Naive thymus-derived CD4-positive, alpha-beta T cell (primary cell): ENCODE results near the gene SMG9. TPM values are rescaled to one million over a fixed set of nuclear protein-coding genes. Genes with fewer than 3 reads are reported as not detected.
A peak's percentile ranks its signal among the peaks of the same experiment; 100 is the strongest.

Source experiments
- ATAC-seq: fragments of 150-1000 bp; cut with Tn5 transposase; 2 replicates; pipeline ENCODE4 v1.10.0; 2021; ENCODE audit warnings: mild to moderate bottlenecking, moderate library complexity
- CTCF ChIA-PET: fragments of 350-600 bp; sonication (Branson Sonifier 250); formaldehyde crosslinking; loops from one replicate; lab custom pipeline; 2021; ENCODE audit warnings: antibody characterized with exemption; lab: Charles Lee
- POLR2A ChIA-PET: fragments of 350-600 bp; sonication (Branson Sonifier 250); formaldehyde crosslinking; loops from one replicate; lab custom pipeline; 2021; ENCODE audit warnings: antibody characterized with exemption, inconsistent platforms; lab: Charles Lee
- DNase-seq, 9 donors: peaks; one replicate each; pipeline versions ENCODE4 v3.0.0 to v3.0.0-alpha.2; 2020 to 2022; ENCODE audit warnings: mixed read lengths in 1 of 9
- H3K27ac ChIP-seq: one replicate; pipeline ENCODE4 v1.7.0; 2013; ENCODE audit warnings: mild to moderate bottlenecking, low read depth, low read length, moderate library complexity
- H3K27me3 ChIP-seq, 2 donors: one replicate each; pipeline ENCODE4 v1.7.0; 2013; ENCODE audit warnings: low read length in 2 of 2, mild to moderate bottlenecking in 2 of 2, moderate library complexity in 2 of 2; ENCODE audit not compliant: control insufficient read depth in 2 of 2, insufficient read depth in 2 of 2
- H3K36me3 ChIP-seq, 3 experiments: 1 replicate in 2 of 3; 2 replicates in 1 of 3; pipeline ENCODE4 v1.7.0; 2013; ENCODE audit warnings: low read length in 3 of 3, mild to moderate bottlenecking in 3 of 3, moderate library complexity in 1 of 3; ENCODE audit not compliant: insufficient read depth in 3 of 3, control insufficient read depth in 2 of 3
- H3K4me1 ChIP-seq, 2 donors: one replicate each; pipeline ENCODE4 v1.7.0; 2013; ENCODE audit warnings: low read length in 2 of 2, mild to moderate bottlenecking in 2 of 2, moderate library complexity in 1 of 2; ENCODE audit not compliant: control insufficient read depth in 2 of 2, insufficient read depth in 2 of 2
- H3K4me3 ChIP-seq: 2 replicates; pipeline ENCODE4 v1.7.0; 2013; ENCODE audit warnings: mild to moderate bottlenecking, low read length
- H3K9me3 ChIP-seq, 3 experiments: 1 replicate in 2 of 3; 2 replicates in 1 of 3; pipeline ENCODE4 v1.7.0; 2013; ENCODE audit warnings: low read length in 3 of 3; ENCODE audit not compliant: control insufficient read depth in 2 of 3
- H3K27ac Mint-ChIP-seq, 9 donors: one replicate each; pipeline ENCODE4 v1.8.0; 2020 to 2022; ENCODE audit warnings: mixed read lengths in 9 of 9, mild to moderate bottlenecking in 8 of 9, moderate library complexity in 5 of 9, inconsistent platforms in 2 of 9
- H3K27me3 Mint-ChIP-seq, 5 donors: one replicate each; pipeline ENCODE4 v1.8.0; 2021 to 2022; ENCODE audit warnings: mixed read lengths in 5 of 5, mild to moderate bottlenecking in 1 of 5
- H3K36me3 Mint-ChIP-seq, 5 donors: one replicate each; pipeline ENCODE4 v1.8.0; 2020 to 2022; ENCODE audit warnings: mixed read lengths in 5 of 5, mild to moderate bottlenecking in 3 of 5, inconsistent platforms in 1 of 5
- H3K4me1 Mint-ChIP-seq, 7 donors: one replicate each; pipeline ENCODE4 v1.8.0; 2020 to 2022; ENCODE audit warnings: mixed read lengths in 7 of 7, mild to moderate bottlenecking in 3 of 7, inconsistent platforms in 1 of 7
- H3K4me3 Mint-ChIP-seq, 10 donors: one replicate each; pipeline ENCODE4 v1.8.0; 2020 to 2022; ENCODE audit warnings: mild to moderate bottlenecking in 10 of 10, mixed read lengths in 10 of 10, moderate library complexity in 6 of 10, inconsistent platforms in 2 of 10
- H3K9me3 Mint-ChIP-seq, 11 donors: one replicate each; pipeline ENCODE4 v1.8.0; 2020 to 2022; ENCODE audit warnings: mixed read lengths in 11 of 11, mild to moderate bottlenecking in 4 of 11, inconsistent platforms in 1 of 11, moderate library complexity in 1 of 11
- intact Hi-C, 2 donors: fragments of 100-400 bp; cut with micrococcal nuclease; formaldehyde crosslinking; loops; one replicate each; pipeline ENCODE4 v1.15.1; 2023
- polyA plus RNA-seq, 2 donors: library from polyadenylated mRNA; unstranded; fragments of 300-500 nt; fragmentation: Illumina TruSeq; gene quantifications; one replicate each; pipeline ENCODE4 v1.2.3, GENCODE V29; 2021
- total RNA-seq, 6 experiments: library from RNA in 5 of 6; stranded (reverse) in 5 of 6; gene quantifications; 1 replicate in 5 of 6; 2 replicates in 1 of 6; pipeline ENCODE4 v1.2.3 and lab custom pipeline; 2021 to 2026

Gene SMG9
- total and polyA plus RNA-seq, 7 experiments from 2014 or later, result 7.9 to 75.9 (median 50.5) TPM

DNA sequence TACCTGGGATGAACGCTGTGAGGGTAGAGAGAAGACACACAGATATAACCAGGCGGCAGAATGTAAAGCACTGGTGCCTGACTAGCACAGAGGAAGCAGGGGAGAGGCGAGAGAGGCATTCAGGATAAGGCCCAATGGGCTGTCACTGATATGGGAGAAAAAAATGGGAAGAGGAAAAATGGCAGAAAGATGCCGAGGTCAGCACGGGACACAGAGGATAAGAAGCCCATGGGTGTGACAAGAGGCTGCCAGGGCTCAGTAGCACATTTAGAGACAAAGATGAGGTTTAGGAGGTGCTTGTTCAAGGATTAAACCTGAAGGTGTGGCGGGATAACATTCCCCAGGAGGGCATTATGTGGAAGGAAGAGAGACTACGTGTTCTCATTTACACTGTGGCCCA is 5.6 kb downstream of the SMG9 start:
- H3K36me3 ChIP-seq, result peaks cover 6 to 72% (median 11%) of the 10 kb centered on the region in 3 experiments
- no peaks in the 10 kb centered on the region for H3K9me3 ChIP-seq
- intact Hi-C loops, result no loop called here
- H3K4me3 ChIP-seq, result no peak overlapping the region
- CTCF ChIA-PET, result interaction anchor here (1.3 kb wide), 1 partner anchor 30 kb away, joined by 3 read pairs; no protein-coding TSS in a partner anchor
- DNase-seq (no peak), ATAC-seq (no peak)
- H3K4me3 Mint-ChIP-seq, result no peak overlapping the region
- peaks cover 20% of the 10 kb centered on the region in 2 donors for H3K4me1 ChIP-seq
- POLR2A ChIA-PET, result no interaction called here
- H3K27ac ChIP-seq, result no peak overlapping the region
- no peaks in the 10 kb centered on the region for H3K27me3 ChIP-seq
- peaks cover 10 to 41% (median 37%) of the 10 kb centered on the region in 7 donors for H3K4me1 Mint-ChIP-seq
- peaks cover 17 to 51% (median 27%) of the 10 kb centered on the region in 5 donors for H3K36me3 Mint-ChIP-seq
- H3K27me3 Mint-ChIP-seq, result no peaks in the 10 kb centered on the region
- peak overlapping the region in 6 of 9 donors; percentile 11 to 87 (median 56) for H3K27ac Mint-ChIP-seq
- H3K9me3 Mint-ChIP-seq, result no peaks in the 10 kb centered on the region

DNA sequence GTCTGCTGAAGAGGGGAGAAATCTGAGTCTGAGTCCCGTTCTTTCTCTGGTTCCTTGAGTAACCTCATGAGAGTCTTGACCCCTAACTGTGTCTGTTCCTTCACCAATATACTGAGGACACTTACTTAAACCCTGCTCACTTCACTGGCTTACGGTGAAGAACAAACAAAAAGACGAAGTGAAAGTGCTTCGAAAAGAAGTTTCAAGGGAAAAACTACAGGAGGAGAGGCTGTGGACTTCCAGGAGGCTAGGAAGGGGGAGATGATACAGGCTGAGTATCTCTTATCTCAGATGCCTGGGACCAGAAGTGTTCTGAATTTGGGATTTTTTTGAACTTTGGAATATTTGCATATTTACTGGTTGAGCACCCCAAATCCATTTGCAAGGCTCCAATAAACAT is 6.1 kb downstream of the SMG9 start:
- ATAC-seq (no peak), DNase-seq (no peak)
- Mint-ChIP-seq H3K4me3 (no peak overlapping the region), H3K4me1 (peaks cover 7 to 36% (median 33%) of the 10 kb centered on the region in 7 donors), H3K9me3 (no peaks in the 10 kb centered on the region), H3K27me3 (no peaks in the 10 kb centered on the region), H3K36me3 (peaks cover 17 to 55% (median 31%) of the 10 kb centered on the region in 5 donors), H3K27ac (peak overlapping the region in 5 of 9 donors; percentile 42 to 87 (median 60))
- no peak overlapping the region for H3K4me3 ChIP-seq
- POLR2A ChIA-PET, result no interaction called here
- CTCF ChIA-PET, result interaction anchor here (1.6 kb wide), 1 partner anchor 61 kb away, joined by 4 read pairs; no protein-coding TSS in a partner anchor
- no peak overlapping the region for H3K27ac ChIP-seq
- H3K4me1 ChIP-seq, result peaks cover 16 to 17% of the 10 kb centered on the region in 2 donors
- intact Hi-C loops, result no loop called here
- H3K27me3 ChIP-seq, result no peaks in the 10 kb centered on the region
- no peaks in the 10 kb centered on the region for H3K9me3 ChIP-seq
- H3K36me3 ChIP-seq, result peaks cover 6 to 77% (median 13%) of the 10 kb centered on the region in 3 experiments

DNA sequence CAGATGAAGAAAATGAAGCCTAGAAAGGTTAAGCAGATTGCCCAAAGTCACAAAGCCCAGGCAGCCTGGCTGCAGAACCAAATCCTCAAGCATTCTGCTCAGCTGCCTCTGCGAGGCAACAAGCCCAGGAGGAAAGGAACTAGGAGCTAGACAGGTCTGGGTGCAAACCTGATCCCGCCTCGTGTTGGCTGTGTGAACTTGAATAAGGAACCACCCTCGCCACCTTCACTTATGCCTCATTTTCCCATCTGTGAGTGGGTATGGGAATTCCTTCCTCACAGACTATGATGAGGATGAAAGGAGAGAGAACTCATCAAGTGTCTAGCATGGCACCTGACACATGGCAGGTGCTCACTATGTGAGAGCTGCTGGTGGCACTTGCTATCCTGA is 6.6 kb downstream of the SMG9 start:
- Histone ChIP-seq H3K4me3 (no peak overlapping the region), H3K36me3 (peaks cover 7 to 82% (median 18%) of the 10 kb centered on the region in 3 experiments), H3K9me3 (no peaks in the 10 kb centered on the region), H3K27ac (peak overlapping the region; percentile 7), H3K4me1 (peaks cover 11 to 12% of the 10 kb centered on the region in 2 donors), H3K27me3 (no peaks in the 10 kb centered on the region)
- ChIA-PET POLR2A (interaction anchor here (0.5 kb wide), 1 partner anchor 36 kb away, joined by 3 read pairs; no protein-coding TSS in a partner anchor), CTCF (interaction anchor here (1.6 kb wide), 1 partner anchor 62 kb away, joined by 4 read pairs; no protein-coding TSS in a partner anchor)
- Mint-ChIP-seq H3K27me3 (no peaks in the 10 kb centered on the region), H3K9me3 (no peaks in the 10 kb centered on the region), H3K36me3 (peaks cover 17 to 55% (median 33%) of the 10 kb centered on the region in 5 donors), H3K4me3 (no peak overlapping the region), H3K27ac (peak overlapping the region in 6 of 9 donors; percentile 6 to 87 (median 51)), H3K4me1 (peaks cover 7 to 35% (median 28%) of the 10 kb centered on the region in 7 donors)
- DNase-seq, result no peak
- intact Hi-C loops, result no loop called here
- no peak for ATAC-seq

DNA sequence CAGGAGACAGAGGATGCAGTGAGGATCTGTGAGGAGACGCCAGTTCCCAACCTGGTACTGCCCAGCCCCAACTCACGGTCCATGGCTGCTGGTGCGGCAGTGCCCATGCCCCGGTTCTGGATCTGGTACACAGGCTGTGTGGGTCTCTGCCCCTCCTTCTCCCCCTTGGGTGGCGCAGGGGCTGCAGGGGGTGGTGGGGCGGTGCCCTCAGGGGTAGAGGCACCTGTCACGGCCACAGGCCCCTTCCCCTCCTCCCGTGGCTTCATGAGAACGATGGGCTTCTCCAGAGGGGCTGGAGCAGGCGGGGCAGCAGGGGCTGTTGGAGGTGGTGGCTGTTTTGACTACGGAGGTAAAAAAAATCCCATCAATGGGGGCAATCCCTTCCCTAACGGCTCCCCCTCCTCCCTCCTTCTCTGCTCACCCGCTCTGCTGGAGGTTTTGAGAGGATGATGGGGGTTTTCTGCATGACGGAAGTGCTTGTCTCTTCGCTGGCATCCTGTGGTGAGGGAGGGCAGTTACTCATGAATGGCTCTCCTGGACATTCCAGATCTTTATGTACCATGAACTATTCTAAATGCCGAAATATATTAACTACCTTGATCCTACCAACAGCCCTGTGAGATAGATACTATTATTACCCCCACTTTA is 7.1 kb downstream of the SMG9 start:
- ChIA-PET CTCF (interaction anchor here (1.6 kb wide), 1 partner anchor 62 kb away, joined by 4 read pairs; no protein-coding TSS in a partner anchor), POLR2A (interaction anchor here (0.5 to 1.0 kb wide), 2 partner anchors 32 to 37 kb away, joined by 3 read pairs; no protein-coding TSS in a partner anchor)
- H3K4me1 ChIP-seq, result peaks cover 7 to 8% of the 10 kb centered on the region in 2 donors
- Mint-ChIP-seq H3K9me3 (peaks cover 0 to 1% (median 0%) of the 10 kb centered on the region in 11 donors), H3K27me3 (no peaks in the 10 kb centered on the region), H3K4me3 (no peak overlapping the region), H3K27ac (peak overlapping the region in 7 of 9 donors; percentile 6 to 87 (median 42)), H3K36me3 (peaks cover 17 to 60% (median 36%) of the 10 kb centered on the region in 5 donors), H3K4me1 (peaks cover 7 to 30% (median 23%) of the 10 kb centered on the region in 7 donors)
- peaks cover 10 to 86% (median 21%) of the 10 kb centered on the region in 3 experiments for H3K36me3 ChIP-seq
- no peak overlapping the region for H3K4me3 ChIP-seq
- intact Hi-C loops, result no loop called here
- DNase-seq (no peak), ATAC-seq (no peak)
- H3K27ac ChIP-seq, result peak overlapping the region; percentile 7
- H3K9me3 ChIP-seq, result no peaks in the 10 kb centered on the region
- H3K27me3 ChIP-seq, result no peaks in the 10 kb centered on the region

DNA sequence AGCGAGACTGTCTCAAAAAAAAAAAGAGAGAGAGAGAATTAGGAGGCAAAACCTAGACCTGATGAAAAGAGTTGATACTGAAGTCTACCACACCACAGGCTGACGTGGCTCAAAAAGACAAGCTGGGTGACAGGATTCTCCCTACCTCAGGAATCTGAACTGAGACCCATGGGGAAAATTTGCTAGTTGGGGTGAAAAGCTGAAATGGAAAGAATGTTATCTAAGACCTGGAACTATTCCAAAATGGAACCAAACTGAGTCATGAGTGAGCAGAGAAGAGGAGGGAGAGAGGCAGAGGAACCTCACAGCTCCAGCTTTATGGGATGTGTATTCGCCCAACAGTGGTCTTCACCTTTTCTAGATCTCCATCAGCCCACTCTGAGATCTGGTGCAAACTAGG is 11.7 kb downstream of the SMG9 start:
- Histone ChIP-seq H3K4me3 (no peak overlapping the region), H3K36me3 (peaks cover 19 to 94% (median 32%) of the 10 kb centered on the region in 3 experiments), H3K27ac (no peak overlapping the region), H3K9me3 (no peaks in the 10 kb centered on the region), H3K4me1 (no peaks in the 10 kb centered on the region), H3K27me3 (no peaks in the 10 kb centered on the region)
- CTCF ChIA-PET, result interaction anchor here (0.9 to 1.7 kb wide), 2 partner anchors 42 to 66 kb away, joined by 3 to 6 read pairs; no protein-coding TSS in a partner anchor
- no peak overlapping the region for H3K27ac Mint-ChIP-seq
- peaks cover 0 to 3% (median 0%) of the 10 kb centered on the region in 11 donors for H3K9me3 Mint-ChIP-seq
- ATAC-seq, result no peak
- peak overlapping the region in 1 of 10 donors; percentile 19 for H3K4me3 Mint-ChIP-seq
- H3K36me3 Mint-ChIP-seq, result peaks cover 15 to 75% (median 45%) of the 10 kb centered on the region in 5 donors
- intact Hi-C loops, result no loop called here
- POLR2A ChIA-PET, result no interaction called here
- no peak for DNase-seq
- no peaks in the 10 kb centered on the region for H3K27me3 Mint-ChIP-seq
- peaks cover 6 to 32% (median 13%) of the 10 kb centered on the region in 7 donors for H3K4me1 Mint-ChIP-seq

DNA sequence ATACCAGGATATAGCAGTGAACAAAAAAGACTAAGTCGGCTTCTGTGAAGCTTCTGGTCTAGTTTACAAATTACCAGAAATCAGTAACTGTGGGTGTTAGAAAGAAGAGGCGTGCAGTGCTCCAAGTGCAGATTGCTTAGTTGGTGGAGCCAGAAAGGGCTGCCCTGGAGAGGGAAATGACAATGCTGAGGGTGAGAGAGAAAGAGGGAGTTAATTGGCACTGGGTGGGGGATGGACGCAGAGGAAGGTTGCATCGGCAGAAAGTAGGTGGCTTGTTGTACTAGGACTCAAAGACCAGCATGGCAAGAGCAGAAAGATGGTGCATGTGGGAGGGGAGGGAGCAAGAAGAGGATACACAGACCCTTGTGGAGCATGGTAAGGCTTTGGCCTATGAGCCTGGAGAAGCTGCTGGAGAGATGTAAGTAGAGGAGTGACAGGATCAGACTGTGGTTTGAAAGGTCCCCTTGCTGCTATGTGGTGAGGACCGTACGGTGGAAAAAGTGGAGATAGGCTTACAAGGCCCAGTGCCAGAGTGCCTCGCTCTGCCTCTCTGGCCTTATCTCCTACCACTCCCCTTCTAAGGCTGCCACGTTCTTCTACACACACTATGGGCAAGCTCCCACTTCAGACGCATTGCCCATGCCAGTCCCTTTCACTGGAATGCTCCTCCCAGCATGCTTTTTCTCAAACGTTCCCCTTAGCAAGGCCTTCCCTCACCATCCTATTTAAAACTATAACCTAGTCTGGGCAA is 13.5 kb downstream of the SMG9 start:
- Mint-ChIP-seq H3K4me3 (no peak overlapping the region), H3K27ac (peak overlapping the region in 2 of 9 donors; percentile 73 to 75), H3K9me3 (peaks cover 0 to 3% (median 0%) of the 10 kb centered on the region in 11 donors), H3K36me3 (peaks cover 17 to 73% (median 51%) of the 10 kb centered on the region in 5 donors), H3K4me1 (peaks cover 6 to 30% (median 13%) of the 10 kb centered on the region in 7 donors), H3K27me3 (no peaks in the 10 kb centered on the region)
- ChIA-PET CTCF (interaction anchor here (0.7 to 1.4 kb wide), 5 partner anchors 10 to 69 kb away, joined by 3 to 4 read pairs (median 3); no protein-coding TSS in a partner anchor), POLR2A (interaction anchor here (0.6 kb wide), 1 partner anchor 44 kb away, joined by 5 read pairs; no protein-coding TSS in a partner anchor)
- intact Hi-C loops, result no loop called here
- no peak for DNase-seq
- Histone ChIP-seq H3K36me3 (peaks cover 19 to 92% (median 28%) of the 10 kb centered on the region in 3 experiments), H3K4me1 (no peaks in the 10 kb centered on the region), H3K9me3 (no peaks in the 10 kb centered on the region), H3K27me3 (no peaks in the 10 kb centered on the region), H3K27ac (no peak overlapping the region), H3K4me3 (no peak overlapping the region)
- no peak for ATAC-seq
